ENCODE data around the gene FAM168A.

The FAM168A gene

DNA sequence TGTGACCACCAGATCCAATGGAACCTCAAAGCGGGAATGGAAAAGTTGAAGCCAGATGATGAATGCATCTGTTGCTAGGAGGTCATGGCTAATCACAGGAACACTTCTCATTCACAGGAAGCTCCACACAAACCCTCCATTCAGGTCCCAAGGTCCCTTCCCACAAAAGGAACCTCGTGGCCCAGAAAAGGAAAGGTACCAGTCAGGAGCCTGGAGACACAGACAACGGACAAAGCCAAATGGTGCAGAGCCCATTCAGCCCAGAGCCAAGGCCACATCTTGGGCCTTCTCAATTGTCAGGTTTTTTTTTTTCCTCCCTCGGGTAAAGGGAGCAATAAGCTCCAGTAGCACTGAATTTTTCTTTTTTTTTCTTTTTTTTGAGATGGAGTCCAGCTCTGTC lies 87.0 kb downstream of the FAM168A start:
- no peak for DNase-seq (ENCODE audit: low read depth)
- TF ChIP-seq, protein P1, sequence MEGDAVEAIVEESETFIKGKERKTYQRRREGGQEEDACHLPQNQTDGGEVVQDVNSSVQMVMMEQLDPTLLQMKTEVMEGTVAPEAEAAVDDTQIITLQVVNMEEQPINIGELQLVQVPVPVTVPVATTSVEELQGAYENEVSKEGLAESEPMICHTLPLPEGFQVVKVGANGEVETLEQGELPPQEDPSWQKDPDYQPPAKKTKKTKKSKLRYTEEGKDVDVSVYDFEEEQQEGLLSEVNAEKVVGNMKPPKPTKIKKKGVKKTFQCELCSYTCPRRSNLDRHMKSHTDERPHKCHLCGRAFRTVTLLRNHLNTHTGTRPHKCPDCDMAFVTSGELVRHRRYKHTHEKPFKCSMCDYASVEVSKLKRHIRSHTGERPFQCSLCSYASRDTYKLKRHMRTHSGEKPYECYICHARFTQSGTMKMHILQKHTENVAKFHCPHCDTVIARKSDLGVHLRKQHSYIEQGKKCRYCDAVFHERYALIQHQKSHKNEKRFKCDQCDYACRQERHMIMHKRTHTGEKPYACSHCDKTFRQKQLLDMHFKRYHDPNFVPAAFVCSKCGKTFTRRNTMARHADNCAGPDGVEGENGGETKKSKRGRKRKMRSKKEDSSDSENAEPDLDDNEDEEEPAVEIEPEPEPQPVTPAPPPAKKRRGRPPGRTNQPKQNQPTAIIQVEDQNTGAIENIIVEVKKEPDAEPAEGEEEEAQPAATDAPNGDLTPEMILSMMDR (IDR thresholded peaks at IDR 0.05; ENCODE audit: low read depth, low read length, missing control alignments) = no peak
- no peak overlapping the region for H3K4me3 ChIP-seq (ENCODE audit: low read depth, low read length)

DNA sequence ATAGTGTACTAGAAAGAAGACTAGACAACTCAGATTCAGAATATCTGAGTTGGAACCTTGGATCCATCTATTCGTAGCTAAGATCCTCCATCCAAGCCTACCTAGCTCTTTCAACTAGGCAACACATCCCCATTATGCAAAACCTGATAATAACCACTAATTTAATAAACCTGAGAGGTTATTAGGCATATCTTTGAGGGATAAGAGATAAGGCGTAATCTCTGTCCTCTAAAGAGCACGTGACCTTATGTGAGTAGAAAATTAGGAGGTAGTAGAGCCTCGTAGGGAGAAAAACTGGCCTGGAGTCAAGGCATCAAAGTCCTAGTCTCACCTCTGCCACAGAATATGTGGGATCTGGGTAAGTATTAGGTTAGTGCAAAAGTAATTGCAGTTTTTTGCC lies 87.8 kb downstream of the FAM168A start:
- DNase-seq (ENCODE audit: low read depth) = no peak
- no peak overlapping the region for H3K4me3 ChIP-seq (ENCODE audit: low read depth, low read length)

DNA sequence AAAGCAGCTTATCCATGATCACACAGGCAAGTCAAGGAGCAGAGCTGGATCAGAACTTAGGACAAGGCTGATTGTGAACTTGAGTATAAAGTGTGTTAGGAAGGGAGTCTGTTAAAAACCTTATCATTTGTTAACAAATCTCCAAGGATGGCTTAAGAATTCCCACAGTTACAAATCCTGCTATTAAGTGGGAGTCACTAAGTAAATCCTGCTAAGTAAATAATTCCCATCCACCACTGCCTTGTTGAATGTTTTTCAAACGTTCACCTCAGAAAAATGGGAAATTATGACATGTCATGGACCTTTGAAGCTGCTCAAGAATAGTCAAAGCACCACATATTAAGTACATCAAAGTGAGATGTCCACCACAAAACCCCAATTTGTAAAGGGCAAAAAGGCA lies 88.7 kb downstream of the FAM168A start:
- TF ChIP-seq, protein P1 (IDR thresholded peaks at IDR 0.05; ENCODE audit: low read depth, low read length, missing control alignments) = no peak
- H3K4me3 ChIP-seq (ENCODE audit: low read depth, low read length) = no peak overlapping the region
- DNase-seq (ENCODE audit: low read depth) = no peak

More for the DNA sequence above, 87.8 kb downstream of the FAM168A start:
- TF ChIP-seq, protein P1 (IDR thresholded peaks at IDR 0.05; ENCODE audit: low read depth, low read length, missing control alignments) = no peak

DNA sequence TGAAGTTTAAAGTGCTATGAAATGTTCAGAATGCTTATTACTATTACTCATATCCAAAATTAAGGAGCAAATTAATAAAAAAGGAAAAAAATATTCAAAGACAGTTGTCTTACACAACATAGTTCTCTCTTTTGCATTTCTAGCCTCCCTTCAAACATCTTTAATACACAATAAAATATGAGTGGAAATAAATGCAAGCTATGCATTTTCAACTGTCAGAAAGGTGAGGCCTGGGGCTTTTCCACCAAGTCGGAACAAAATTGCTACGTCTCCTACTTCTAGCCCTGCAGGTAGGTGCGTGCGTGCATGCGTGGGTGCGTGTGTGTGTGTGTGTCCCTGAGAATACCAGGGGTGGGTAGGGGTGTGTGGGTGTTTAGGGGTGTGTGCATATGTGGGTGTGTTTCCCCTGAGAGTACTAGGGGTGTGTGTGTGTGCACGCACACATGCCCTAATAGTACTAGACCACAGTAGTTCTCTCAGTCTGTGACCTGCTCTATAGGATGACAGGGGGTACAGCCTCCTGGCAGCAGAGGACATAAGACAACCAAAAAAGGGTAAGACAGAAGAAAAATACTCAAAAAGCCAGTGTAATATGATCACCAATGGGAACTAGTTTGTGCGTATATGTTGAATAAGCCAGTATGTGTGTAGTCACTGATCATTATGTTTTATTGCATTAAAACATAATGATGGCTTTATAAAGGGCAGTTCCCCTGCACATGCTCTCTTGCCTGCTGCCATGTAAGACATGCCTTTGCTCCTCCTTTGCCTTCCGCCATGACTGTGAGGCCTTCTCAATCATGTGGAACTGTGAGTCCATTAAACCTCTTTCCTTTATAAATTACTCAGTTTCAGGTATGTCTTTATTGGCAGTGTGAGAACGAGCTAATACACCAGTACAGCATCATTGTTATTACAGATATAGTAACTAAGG lies 89.4 kb downstream of the FAM168A start:
- DNase-seq (ENCODE audit: low read depth) = no peak
- H3K4me3 ChIP-seq (ENCODE audit: low read depth, low read length) = no peak overlapping the region
- TF ChIP-seq, protein P1 (IDR thresholded peaks at IDR 0.05; ENCODE audit: low read depth, low read length, missing control alignments) = no peak

DNA sequence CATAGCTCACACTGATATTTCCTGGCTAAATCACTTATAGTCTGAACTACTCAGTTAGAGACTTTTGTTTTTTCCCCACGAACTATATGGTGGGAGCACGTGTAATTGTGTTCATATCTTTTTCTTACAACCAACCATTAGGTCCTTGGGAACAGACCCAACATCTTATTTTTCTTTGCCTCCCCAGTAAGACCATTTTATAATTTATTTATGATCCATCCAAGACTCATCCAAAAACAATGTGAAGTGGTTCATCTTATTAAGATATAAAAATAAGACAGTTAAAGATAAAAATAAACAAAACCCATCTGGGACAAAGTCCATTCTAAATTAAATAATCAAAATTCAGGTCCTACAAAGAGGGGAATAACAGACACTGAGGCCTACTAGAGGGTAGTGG lies 90.8 kb downstream of the FAM168A start:
- DNase-seq (ENCODE audit: low read depth) = no peak
- no peak overlapping the region for H3K4me3 ChIP-seq (ENCODE audit: low read depth, low read length)
- TF ChIP-seq, protein P1 (IDR thresholded peaks at IDR 0.05; ENCODE audit: low read depth, low read length, missing control alignments) = no peak

DNA sequence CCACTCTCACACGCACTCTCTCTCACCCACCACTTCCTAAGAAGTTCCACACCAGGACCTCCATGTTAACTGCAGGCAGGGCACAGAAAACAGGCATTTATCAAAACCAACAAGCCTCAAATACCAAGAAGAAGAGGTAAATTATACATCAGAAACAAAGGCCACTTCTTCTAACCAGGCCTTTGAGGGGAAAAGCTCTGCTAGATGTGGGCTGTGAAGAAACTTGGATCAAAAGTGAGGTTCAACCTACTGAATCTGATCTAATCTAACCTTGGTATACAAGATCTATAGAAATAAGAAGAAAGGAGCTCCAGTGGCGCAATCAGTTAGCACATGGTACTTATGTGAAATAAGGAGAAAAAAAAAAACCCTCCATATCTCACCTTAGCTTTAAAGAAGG lies 91.9 kb downstream of the FAM168A start:
- DNase-seq (ENCODE audit: low read depth) = no peak

More for the DNA sequence above, 91.9 kb downstream of the FAM168A start:
- H3K4me3 ChIP-seq (ENCODE audit: low read depth, low read length) = no peak overlapping the region
- TF ChIP-seq, protein P1 (IDR thresholded peaks at IDR 0.05; ENCODE audit: low read depth, low read length, missing control alignments) = no peak

Measured in GM12864 (cell line).